Neural cell (in vitro differentiated cells): ENCODE results near the gene NT5C2. TPM values are rescaled to one million over a fixed set of nuclear protein-coding genes. Genes with fewer than 3 reads are reported as not detected.

Experiments used
- H2AFZ ChIP-seq: fragments of 200-600, 300-800 bp; sonication (generic), shearing (Covaris generic); 2 replicates; pipeline ENCODE4 v1.6.0; 2014; ENCODE audit warnings: low read depth, mild to moderate bottlenecking, antibody characterized with exemption, low read length, moderate library complexity
- H3F3A ChIP-seq: fragments of 200-600 bp; shearing (Covaris generic); 2 replicates; pipeline ENCODE4 v1.6.1; 2016; ENCODE audit warnings: mild to moderate bottlenecking, moderate library complexity, mixed read lengths, antibody characterized with exemption, low read length; ENCODE audit not compliant: insufficient read depth, poor library complexity, severe bottlenecking
- H3K27ac ChIP-seq: fragments of 200-600, 300-800 bp; sonication (generic), shearing (Covaris generic); 2 replicates; pipeline ENCODE4 v1.5.1; 2014; ENCODE audit warnings: mild to moderate bottlenecking, low read length, moderate library complexity
- H3K27me3 ChIP-seq: fragments of 300-800, 200-600 bp; sonication (generic), shearing (Covaris generic); 2 replicates; pipeline ENCODE4 v1.6.0; 2014; ENCODE audit warnings: mild to moderate bottlenecking, low read depth, low read length, moderate library complexity; ENCODE audit not compliant: insufficient read depth
- H3K36me3 ChIP-seq: fragments of 300-800, 200-600 bp; sonication (generic), shearing (Covaris generic); 2 replicates; pipeline ENCODE4 v1.5.1; 2014; ENCODE audit warnings: mild to moderate bottlenecking, antibody characterized with exemption, low read length, moderate library complexity; ENCODE audit not compliant: insufficient read depth
- H3K4me2 ChIP-seq: fragments of 300-800, 200-600 bp; sonication (generic), shearing (Covaris generic); 2 replicates; pipeline ENCODE4 v1.6.0; 2014; ENCODE audit warnings: mild to moderate bottlenecking, low read length
- H3K4me3 ChIP-seq: fragments of 300-800, 200-600 bp; sonication (generic), shearing (Covaris generic); 2 replicates; pipeline ENCODE4 v1.5.1; 2014; ENCODE audit warnings: mild to moderate bottlenecking, low read length, moderate library complexity
- H3K79me2 ChIP-seq: fragments of 200-600 bp; shearing (Covaris generic); replicated peaks from 2 replicates; pipeline ENCODE4 v1.6.0; 2014; ENCODE audit warnings: mild to moderate bottlenecking, low read length, moderate library complexity; ENCODE audit not compliant: insufficient read depth
- H3K9ac ChIP-seq: fragments of 300-800, 200-600 bp; sonication (generic), shearing (Covaris generic); 2 replicates; pipeline ENCODE4 v1.6.1; 2016; ENCODE audit warnings: mild to moderate bottlenecking, low read length, mixed read lengths
- H3K9me2 ChIP-seq: fragments of 200-600 bp; shearing (Covaris generic); 2 replicates; pipeline ENCODE4 v1.6.1; 2016; ENCODE audit warnings: mild to moderate bottlenecking, low read length, mixed read lengths; ENCODE audit not compliant: insufficient read depth
- H3K9me3 ChIP-seq: fragments of 200-600, 300-800 bp; sonication (generic), shearing (Covaris generic); 2 replicates; pipeline ENCODE4 v1.6.1; 2016; ENCODE audit warnings: mild to moderate bottlenecking, mixed run types, low read length, moderate library complexity, mixed read lengths
- H4K20me1 ChIP-seq: fragments of 200-600 bp; shearing (Covaris generic); 2 replicates; pipeline ENCODE4 v1.6.1; 2016; ENCODE audit warnings: mild to moderate bottlenecking, mixed run types; ENCODE audit not compliant: insufficient read depth
- CTCF ChIP-seq: fragments of 450-650 bp; IDR thresholded peaks from 2 replicates; pipeline ENCODE4 v1.5.1; 2014; ENCODE audit warnings: antibody characterized with exemption, mild to moderate bottlenecking, moderate library complexity; ENCODE audit not compliant: poor library complexity, severe bottlenecking
- EP300 ChIP-seq: fragments of 450-650 bp; conservative IDR thresholded peaks from 2 replicates; pipeline ENCODE4 v1.6.1; 2014; ENCODE audit warnings: antibody characterized with exemption, mild to moderate bottlenecking, moderate library complexity; ENCODE audit not compliant: poor library complexity, severe bottlenecking
- EZH2 ChIP-seq: fragments of 200-600, 300-800 bp; shearing (Covaris generic), sonication (generic); IDR thresholded peaks from 2 replicates; pipeline ENCODE4 v1.6.1; 2014; ENCODE audit warnings: antibody characterized with exemption, low read length, borderline replicate concordance, mild to moderate bottlenecking; ENCODE audit not compliant: insufficient read depth, poor library complexity, severe bottlenecking
- MXI1 ChIP-seq: fragments of 450-650 bp; conservative IDR thresholded peaks from 2 replicates; pipeline ENCODE4 v1.6.1; 2014; ENCODE audit warnings: antibody characterized with exemption, mild to moderate bottlenecking; ENCODE audit not compliant: poor library complexity, severe bottlenecking
- POLR2AphosphoS5 ChIP-seq: IDR thresholded peaks from 2 replicates; pipeline ENCODE4 v1.6.1; 2012
- RAD21 ChIP-seq: fragments of 450-650 bp; conservative IDR thresholded peaks from 2 replicates; pipeline ENCODE4 v1.6.1; 2014; ENCODE audit warnings: antibody characterized with exemption, mild to moderate bottlenecking, moderate library complexity
- REST ChIP-seq: IDR thresholded peaks from 2 replicates; pipeline ENCODE4 v1.6.1; 2012; ENCODE audit warnings: borderline replicate concordance
- SMC3 ChIP-seq: fragments of 450-650 bp; conservative IDR thresholded peaks from 2 replicates; pipeline ENCODE4 v1.6.1; 2014; ENCODE audit warnings: antibody characterized with exemption, mild to moderate bottlenecking, moderate library complexity; ENCODE audit not compliant: poor library complexity
- TAF1 ChIP-seq: IDR thresholded peaks from 2 replicates; pipeline ENCODE4 v1.6.1; 2012; ENCODE audit warnings: low read depth
- polyA plus RNA-seq: library from polyadenylated mRNA; depleted of rRNA; stranded (reverse); fragments of >200 nt; gene quantifications from 2 replicates; pipeline ENCODE4 v1.2.3, GENCODE V29; 2014

Gene NT5C2
- polyA plus RNA-seq, 1 donor from 2014 or later: 190 TPM

GRCh38 chr10:103198648-103199047, 5.6 kb upstream of the NT5C2 start:
- Histone ChIP-seq H3K9ac (no peak overlapping the region), H4K20me1 (no peaks in the 10 kb centered on the region), H3K27me3 (no peaks in the 10 kb centered on the region), H3K9me3 (no peaks in the 10 kb centered on the region), H3K9me2 (no peaks in the 10 kb centered on the region), H3F3A (no peaks in the 10 kb centered on the region), H3K36me3 (no peaks in the 10 kb centered on the region), H3K27ac (no peak overlapping the region), H3K4me2 (no peak overlapping the region), H3K4me3 (no peak overlapping the region), H3K79me2 (no peaks in the 10 kb centered on the region), H2AFZ (no peak overlapping the region)
- no peak for TF ChIP-seq EP300
- no peak for TF ChIP-seq RAD21
- TF ChIP-seq EZH2: no peak
- TF ChIP-seq POLR2AphosphoS5: no peak
- TF ChIP-seq MXI1: no peak
- no peak for TF ChIP-seq CTCF
- TF ChIP-seq REST: no peak
- no peak for TF ChIP-seq SMC3
- TF ChIP-seq TAF1: no peak

- Histone ChIP-seq H4K20me1 (no peaks in the 10 kb centered on the region), H3K9ac (no peak overlapping the region), H3K9me2 (no peaks in the 10 kb centered on the region), H3F3A (no peaks in the 10 kb centered on the region), H2AFZ (no peak overlapping the region), H3K27me3 (no peaks in the 10 kb centered on the region), H3K4me3 (no peak overlapping the region), H3K4me2 (no peak overlapping the region), H3K9me3 (no peaks in the 10 kb centered on the region), H3K36me3 (no peaks in the 10 kb centered on the region), H3K27ac (no peak overlapping the region), H3K79me2 (no peaks in the 10 kb centered on the region)
- TF ChIP-seq RAD21 (no peak), TAF1 (no peak), MXI1 (no peak), REST (no peak), CTCF (no peak), EP300 (no peak)
These were observed 4.8 kb upstream of the NT5C2 start for GRCh38 chr10:103197903-103198302.
